Measurements from ENCODE around the gene TSPAN16. TPM values are rescaled to one million over a fixed set of nuclear protein-coding genes. Genes with fewer than 3 reads are reported as not detected.
"Not testable (repeated sequence)": the region's sequence is repeated elsewhere in the genome, so short reads cannot be mapped to it uniquely, and the experiment has no call there.

TSPAN16 gene
- total RNA-seq, 1 donor from 2014 or later: not detected

DNA sequence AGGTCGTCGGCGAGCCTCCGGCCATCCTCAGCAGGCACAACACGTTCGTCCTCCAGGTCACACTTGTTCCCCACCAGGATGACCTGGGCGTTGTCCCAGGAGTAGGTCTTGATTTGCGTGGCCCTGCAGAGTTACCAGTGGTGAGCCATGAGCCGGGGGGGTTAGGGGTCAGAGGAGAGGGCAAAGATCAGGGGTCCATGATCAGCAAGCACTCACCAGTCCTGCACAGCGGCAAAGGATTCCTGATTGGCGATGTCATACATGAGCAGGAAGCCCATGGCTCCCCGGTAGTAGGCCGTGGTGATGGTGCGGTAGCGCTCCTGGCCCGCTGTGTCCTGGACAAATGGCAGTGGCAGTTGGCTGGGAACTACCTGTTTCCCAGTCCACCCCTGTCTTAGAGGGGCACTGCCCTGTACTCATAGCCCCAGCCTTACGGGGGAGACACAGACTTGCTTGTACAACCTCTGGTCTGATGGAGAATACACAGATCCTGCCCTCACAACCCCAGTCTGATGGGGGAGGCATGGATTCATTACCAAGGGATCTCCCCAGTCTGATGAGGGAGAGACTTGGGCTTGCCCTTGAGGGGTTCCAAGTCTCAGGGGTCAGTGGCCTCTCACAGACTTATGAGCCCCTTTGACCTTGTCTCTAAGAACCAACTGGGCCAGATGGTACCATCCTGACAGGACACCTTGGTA, 39.6 kb downstream of the TSPAN16 start:
- Mint-ChIP-seq H3K4me1 (ENCODE audit: low read depth) (peaks cover 9% of the 10 kb centered on the region), H3K4me3 (ENCODE audit: unreplicated experiment) (no peak overlapping the region), H3K9me3 (ENCODE audit: low read depth) (no peaks in the 10 kb centered on the region), H3K27me3 (ENCODE audit: low read depth) (no peaks in the 10 kb centered on the region), H3K36me3 (ENCODE audit: low read depth) (peaks cover 8% of the 10 kb centered on the region), H3K27ac (ENCODE audit: unreplicated experiment) (no peak overlapping the region)
- TF ChIP-seq, protein P1, sequence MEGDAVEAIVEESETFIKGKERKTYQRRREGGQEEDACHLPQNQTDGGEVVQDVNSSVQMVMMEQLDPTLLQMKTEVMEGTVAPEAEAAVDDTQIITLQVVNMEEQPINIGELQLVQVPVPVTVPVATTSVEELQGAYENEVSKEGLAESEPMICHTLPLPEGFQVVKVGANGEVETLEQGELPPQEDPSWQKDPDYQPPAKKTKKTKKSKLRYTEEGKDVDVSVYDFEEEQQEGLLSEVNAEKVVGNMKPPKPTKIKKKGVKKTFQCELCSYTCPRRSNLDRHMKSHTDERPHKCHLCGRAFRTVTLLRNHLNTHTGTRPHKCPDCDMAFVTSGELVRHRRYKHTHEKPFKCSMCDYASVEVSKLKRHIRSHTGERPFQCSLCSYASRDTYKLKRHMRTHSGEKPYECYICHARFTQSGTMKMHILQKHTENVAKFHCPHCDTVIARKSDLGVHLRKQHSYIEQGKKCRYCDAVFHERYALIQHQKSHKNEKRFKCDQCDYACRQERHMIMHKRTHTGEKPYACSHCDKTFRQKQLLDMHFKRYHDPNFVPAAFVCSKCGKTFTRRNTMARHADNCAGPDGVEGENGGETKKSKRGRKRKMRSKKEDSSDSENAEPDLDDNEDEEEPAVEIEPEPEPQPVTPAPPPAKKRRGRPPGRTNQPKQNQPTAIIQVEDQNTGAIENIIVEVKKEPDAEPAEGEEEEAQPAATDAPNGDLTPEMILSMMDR (IDR thresholded peaks at IDR 0.05): no peak
- no peak for DNase-seq (ENCODE audit: low spot score)

DNA sequence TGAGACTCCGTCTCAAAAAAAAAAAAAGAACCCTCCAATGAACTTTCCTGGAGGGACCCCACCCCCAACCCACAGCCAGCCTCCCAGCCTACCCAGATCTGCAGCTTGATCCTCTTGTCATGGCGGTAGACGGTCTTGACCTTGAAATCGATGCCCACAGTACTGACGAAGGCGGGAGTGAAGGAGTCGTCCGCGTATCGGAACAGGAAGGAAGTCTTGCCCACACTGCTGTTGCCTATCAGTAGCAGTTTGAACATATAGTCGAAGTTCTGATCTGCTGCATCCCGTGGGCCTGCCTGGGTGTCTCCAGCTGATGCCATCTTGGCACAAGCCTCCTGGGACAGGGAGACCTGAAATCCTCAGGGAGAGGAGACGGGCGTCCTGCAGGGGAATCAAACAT, 41.1 kb downstream of the TSPAN16 start:
- Mint-ChIP-seq H3K27ac (ENCODE audit: unreplicated experiment) (no peak overlapping the region), H3K4me3 (ENCODE audit: unreplicated experiment) (no peak overlapping the region), H3K9me3 (ENCODE audit: low read depth) (no peaks in the 10 kb centered on the region)

DNA sequence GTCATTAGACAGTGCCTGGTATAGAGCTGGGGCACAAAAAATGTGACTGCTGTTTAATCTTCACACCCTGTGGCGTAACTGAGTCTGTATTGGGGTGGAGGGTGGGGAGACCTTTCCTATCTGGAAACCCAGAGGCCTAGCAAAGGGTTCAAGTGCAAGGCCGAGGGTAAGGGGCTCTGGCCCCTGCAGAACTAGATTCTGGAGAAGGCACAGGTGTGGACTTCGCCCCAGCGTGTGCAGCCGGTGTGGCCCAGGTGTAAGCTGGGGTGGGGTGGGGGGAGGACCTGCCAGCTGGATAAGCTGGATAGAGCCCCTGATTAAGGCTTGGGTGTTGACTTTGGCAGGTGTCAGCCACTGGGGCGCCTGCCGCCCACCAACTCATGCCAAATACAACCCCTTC, 42.2 kb downstream of the TSPAN16 start:
- H3K27me3 Mint-ChIP-seq (ENCODE audit: low read depth): no peaks in the 10 kb centered on the region
- DNase-seq (ENCODE audit: low spot score): no peak
- TF ChIP-seq, protein P1 (IDR thresholded peaks at IDR 0.05): no peak
- H3K36me3 Mint-ChIP-seq (ENCODE audit: low read depth): peaks cover 8% of the 10 kb centered on the region
- H3K4me3 Mint-ChIP-seq (ENCODE audit: unreplicated experiment): no peak overlapping the region
- H3K4me1 Mint-ChIP-seq (ENCODE audit: low read depth): peaks cover 9% of the 10 kb centered on the region
- no peaks in the 10 kb centered on the region for H3K9me3 Mint-ChIP-seq (ENCODE audit: low read depth)
- H3K27ac Mint-ChIP-seq (ENCODE audit: unreplicated experiment): no peak overlapping the region

More for the DNA sequence above, 41.1 kb downstream of the TSPAN16 start:
- TF ChIP-seq, protein P1 (IDR thresholded peaks at IDR 0.05): no peak
- peaks cover 8% of the 10 kb centered on the region for H3K36me3 Mint-ChIP-seq (ENCODE audit: low read depth)
- H3K4me1 Mint-ChIP-seq (ENCODE audit: low read depth): peaks cover 9% of the 10 kb centered on the region
- no peak for DNase-seq (ENCODE audit: low spot score)
- H3K27me3 Mint-ChIP-seq (ENCODE audit: low read depth): no peaks in the 10 kb centered on the region

DNA sequence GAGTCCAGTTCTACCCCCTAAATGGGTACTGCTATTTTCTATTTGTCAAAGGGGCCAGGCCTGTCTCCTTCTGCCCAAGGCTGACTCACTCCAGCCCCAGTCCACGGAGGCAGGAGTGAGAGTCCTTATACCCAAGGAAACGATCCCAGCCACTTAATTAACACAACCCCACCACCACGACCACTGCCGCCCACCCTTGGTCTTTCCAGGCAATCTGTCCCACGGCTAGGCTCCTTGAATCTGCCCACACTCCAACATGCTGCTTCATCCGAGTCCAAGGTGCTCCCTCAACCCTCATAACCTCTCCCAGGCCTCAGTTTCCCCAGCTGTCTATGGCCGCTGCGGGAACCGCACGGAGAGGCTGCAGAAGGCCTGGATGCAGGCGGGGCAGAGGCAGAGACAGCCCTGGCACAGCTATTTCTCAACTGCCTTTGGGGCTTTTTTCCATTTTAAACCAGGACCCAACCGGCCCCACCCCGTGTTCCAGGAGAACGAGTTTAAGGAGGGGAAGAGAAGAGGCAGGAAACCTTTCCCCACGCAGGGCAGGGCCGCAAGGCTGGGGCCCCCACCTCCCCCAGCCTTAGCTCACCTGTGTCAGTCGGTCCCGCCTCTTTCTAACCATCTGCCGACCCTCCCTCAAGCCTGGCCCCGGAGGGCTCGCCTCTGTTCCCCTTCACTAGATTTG, 42.8 kb downstream of the TSPAN16 start:
- H3K27ac Mint-ChIP-seq (ENCODE audit: unreplicated experiment): no peak overlapping the region
- DNase-seq (ENCODE audit: low spot score): no peak
- no peaks in the 10 kb centered on the region for H3K9me3 Mint-ChIP-seq (ENCODE audit: low read depth)
- H3K4me1 Mint-ChIP-seq (ENCODE audit: low read depth): peaks cover 9% of the 10 kb centered on the region
- peaks cover 8% of the 10 kb centered on the region for H3K36me3 Mint-ChIP-seq (ENCODE audit: low read depth)
- TF ChIP-seq, protein P1 (IDR thresholded peaks at IDR 0.05): no peak
- H3K27me3 Mint-ChIP-seq (ENCODE audit: low read depth): no peaks in the 10 kb centered on the region
- peak overlapping the region; percentile 72 for H3K4me3 Mint-ChIP-seq (ENCODE audit: unreplicated experiment)

DNA sequence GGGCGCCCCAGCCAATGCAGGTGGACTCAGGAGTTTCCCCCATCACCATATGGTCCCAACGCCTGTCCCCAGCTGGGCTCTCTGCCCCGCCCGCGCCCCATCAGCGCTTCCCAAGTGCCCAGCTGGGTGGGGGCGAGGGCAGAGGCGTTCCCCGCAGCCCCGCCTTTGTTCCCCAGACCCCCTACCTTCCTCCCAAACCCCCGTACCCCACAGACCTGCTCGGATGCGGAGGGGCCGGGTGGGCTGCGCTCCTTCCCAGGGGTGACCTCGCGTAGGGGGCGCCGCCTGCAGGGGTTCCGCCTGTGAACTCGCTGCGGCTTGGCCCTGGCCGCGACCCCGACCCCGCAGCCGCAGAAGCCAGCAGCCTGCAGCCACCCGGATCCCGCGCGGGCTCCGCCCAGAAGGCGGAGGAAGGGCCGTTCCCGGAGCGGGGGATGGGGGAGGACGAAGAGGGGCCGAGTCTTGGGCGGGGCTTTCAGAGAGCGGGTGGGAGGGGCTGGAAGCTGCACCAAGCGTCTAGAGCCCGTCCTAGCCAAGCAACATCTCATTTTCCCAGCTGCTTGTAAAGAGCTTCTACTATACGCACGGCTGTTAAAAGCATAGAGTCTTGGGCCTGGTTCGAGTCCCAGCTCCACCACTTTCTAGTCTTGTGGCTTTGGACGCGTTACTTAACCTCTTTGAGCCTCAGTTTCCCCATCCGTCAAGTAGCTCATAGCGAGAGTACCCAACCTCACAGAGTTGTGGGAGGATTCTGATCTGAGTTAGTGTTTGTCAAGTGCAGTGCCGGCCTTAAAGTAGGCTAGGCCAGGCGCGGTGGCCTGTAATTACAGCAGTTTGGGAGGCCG, 43.5 kb downstream of the TSPAN16 start, which contains the start of gene RAB3D:
Gene RAB3D, minus strand, starts transcription at position 404 of the 845 bp plus-strand sequence. CDS start 2,258 bp downstream, outside the sequence.
- DNase-seq (ENCODE audit: low spot score): no peak
- TF ChIP-seq, protein P1 (IDR thresholded peaks at IDR 0.05): no peak
- H3K27ac Mint-ChIP-seq (ENCODE audit: unreplicated experiment): no peak within 1 kb of the TSS

DNA sequence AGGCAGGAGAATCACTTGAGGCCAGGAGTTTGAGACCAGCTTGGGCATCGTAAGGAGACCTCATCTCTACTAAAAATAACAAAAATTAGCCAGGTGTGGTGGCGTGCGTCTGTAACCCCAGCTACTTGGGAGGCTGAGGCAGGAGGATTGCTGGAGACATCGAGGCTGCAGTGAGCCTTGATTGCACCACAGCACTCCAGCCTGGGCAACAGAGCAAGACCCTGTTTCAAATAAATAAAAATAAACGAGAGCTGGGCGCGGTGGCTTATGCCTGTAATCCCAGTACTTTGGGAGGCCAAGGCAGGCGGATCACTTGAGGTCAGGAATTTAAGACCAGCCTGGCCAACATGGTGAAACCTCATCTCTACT, 44.1 kb downstream of the TSPAN16 start:
- Mint-ChIP-seq H3K4me3 (ENCODE audit: unreplicated experiment) (peak overlapping the region; percentile 72), H3K4me1 (ENCODE audit: low read depth) (peaks cover 20% of the 10 kb centered on the region)
- not testable (repeated sequence) for H3K27me3 Mint-ChIP-seq (ENCODE audit: low read depth); H3K9me3 Mint-ChIP-seq (ENCODE audit: low read depth); H3K36me3 Mint-ChIP-seq (ENCODE audit: low read depth); H3K27ac Mint-ChIP-seq (ENCODE audit: unreplicated experiment); DNase-seq (ENCODE audit: low spot score)

More for the DNA sequence above, 43.5 kb downstream of the TSPAN16 start, which contains the start of gene RAB3D:
- H3K36me3 Mint-ChIP-seq (ENCODE audit: low read depth): peaks cover 8% of the 10 kb centered on the region
- no peaks in the 10 kb centered on the region for H3K9me3 Mint-ChIP-seq (ENCODE audit: low read depth)
- H3K27me3 Mint-ChIP-seq (ENCODE audit: low read depth): no peaks in the 10 kb centered on the region
- peak within 1 kb of the TSS; percentile 72 for H3K4me3 Mint-ChIP-seq (ENCODE audit: unreplicated experiment)
- H3K4me1 Mint-ChIP-seq (ENCODE audit: low read depth): peaks cover 15% of the 10 kb centered on the region

All from chondrocyte (in vitro differentiated cells).